Neural cell (in vitro differentiated cells): ENCODE results near the gene CDCA5. TPM values are rescaled to one million over a fixed set of nuclear protein-coding genes. Genes with fewer than 3 reads are reported as not detected.

ENCODE experiments used
- H2AFZ ChIP-seq: fragments of 200-600, 300-800 bp; sonication (generic), shearing (Covaris generic); 2 replicates; pipeline ENCODE4 v1.6.0; 2014; ENCODE audit warnings: low read depth, mild to moderate bottlenecking, antibody characterized with exemption, low read length, moderate library complexity
- H3F3A ChIP-seq: fragments of 200-600 bp; shearing (Covaris generic); 2 replicates; pipeline ENCODE4 v1.6.1; 2016; ENCODE audit warnings: mild to moderate bottlenecking, moderate library complexity, mixed read lengths, antibody characterized with exemption, low read length; ENCODE audit not compliant: insufficient read depth, poor library complexity, severe bottlenecking
- H3K27ac ChIP-seq: fragments of 200-600, 300-800 bp; sonication (generic), shearing (Covaris generic); 2 replicates; pipeline ENCODE4 v1.5.1; 2014; ENCODE audit warnings: mild to moderate bottlenecking, low read length, moderate library complexity
- H3K27me3 ChIP-seq: fragments of 300-800, 200-600 bp; sonication (generic), shearing (Covaris generic); 2 replicates; pipeline ENCODE4 v1.6.0; 2014; ENCODE audit warnings: mild to moderate bottlenecking, low read depth, low read length, moderate library complexity; ENCODE audit not compliant: insufficient read depth
- H3K36me3 ChIP-seq: fragments of 300-800, 200-600 bp; sonication (generic), shearing (Covaris generic); 2 replicates; pipeline ENCODE4 v1.5.1; 2014; ENCODE audit warnings: mild to moderate bottlenecking, antibody characterized with exemption, low read length, moderate library complexity; ENCODE audit not compliant: insufficient read depth
- H3K4me2 ChIP-seq: fragments of 300-800, 200-600 bp; sonication (generic), shearing (Covaris generic); 2 replicates; pipeline ENCODE4 v1.6.0; 2014; ENCODE audit warnings: mild to moderate bottlenecking, low read length
- H3K4me3 ChIP-seq: fragments of 300-800, 200-600 bp; sonication (generic), shearing (Covaris generic); 2 replicates; pipeline ENCODE4 v1.5.1; 2014; ENCODE audit warnings: mild to moderate bottlenecking, low read length, moderate library complexity
- H3K79me2 ChIP-seq: fragments of 200-600 bp; shearing (Covaris generic); replicated peaks from 2 replicates; pipeline ENCODE4 v1.6.0; 2014; ENCODE audit warnings: mild to moderate bottlenecking, low read length, moderate library complexity; ENCODE audit not compliant: insufficient read depth
- H3K9ac ChIP-seq: fragments of 300-800, 200-600 bp; sonication (generic), shearing (Covaris generic); 2 replicates; pipeline ENCODE4 v1.6.1; 2016; ENCODE audit warnings: mild to moderate bottlenecking, low read length, mixed read lengths
- H3K9me2 ChIP-seq: fragments of 200-600 bp; shearing (Covaris generic); 2 replicates; pipeline ENCODE4 v1.6.1; 2016; ENCODE audit warnings: mild to moderate bottlenecking, low read length, mixed read lengths; ENCODE audit not compliant: insufficient read depth
- H3K9me3 ChIP-seq: fragments of 200-600, 300-800 bp; sonication (generic), shearing (Covaris generic); 2 replicates; pipeline ENCODE4 v1.6.1; 2016; ENCODE audit warnings: mild to moderate bottlenecking, mixed run types, low read length, moderate library complexity, mixed read lengths
- H4K20me1 ChIP-seq: fragments of 200-600 bp; shearing (Covaris generic); 2 replicates; pipeline ENCODE4 v1.6.1; 2016; ENCODE audit warnings: mild to moderate bottlenecking, mixed run types; ENCODE audit not compliant: insufficient read depth
- CTCF ChIP-seq: fragments of 450-650 bp; IDR thresholded peaks from 2 replicates; pipeline ENCODE4 v1.5.1; 2014; ENCODE audit warnings: antibody characterized with exemption, mild to moderate bottlenecking, moderate library complexity; ENCODE audit not compliant: poor library complexity, severe bottlenecking
- EP300 ChIP-seq: fragments of 450-650 bp; conservative IDR thresholded peaks from 2 replicates; pipeline ENCODE4 v1.6.1; 2014; ENCODE audit warnings: antibody characterized with exemption, mild to moderate bottlenecking, moderate library complexity; ENCODE audit not compliant: poor library complexity, severe bottlenecking
- EZH2 ChIP-seq: fragments of 200-600, 300-800 bp; shearing (Covaris generic), sonication (generic); IDR thresholded peaks from 2 replicates; pipeline ENCODE4 v1.6.1; 2014; ENCODE audit warnings: antibody characterized with exemption, low read length, borderline replicate concordance, mild to moderate bottlenecking; ENCODE audit not compliant: insufficient read depth, poor library complexity, severe bottlenecking
- MXI1 ChIP-seq: fragments of 450-650 bp; conservative IDR thresholded peaks from 2 replicates; pipeline ENCODE4 v1.6.1; 2014; ENCODE audit warnings: antibody characterized with exemption, mild to moderate bottlenecking; ENCODE audit not compliant: poor library complexity, severe bottlenecking
- POLR2AphosphoS5 ChIP-seq: IDR thresholded peaks from 2 replicates; pipeline ENCODE4 v1.6.1; 2012
- RAD21 ChIP-seq: fragments of 450-650 bp; conservative IDR thresholded peaks from 2 replicates; pipeline ENCODE4 v1.6.1; 2014; ENCODE audit warnings: antibody characterized with exemption, mild to moderate bottlenecking, moderate library complexity
- REST ChIP-seq: IDR thresholded peaks from 2 replicates; pipeline ENCODE4 v1.6.1; 2012; ENCODE audit warnings: borderline replicate concordance
- SMC3 ChIP-seq: fragments of 450-650 bp; conservative IDR thresholded peaks from 2 replicates; pipeline ENCODE4 v1.6.1; 2014; ENCODE audit warnings: antibody characterized with exemption, mild to moderate bottlenecking, moderate library complexity; ENCODE audit not compliant: poor library complexity
- TAF1 ChIP-seq: IDR thresholded peaks from 2 replicates; pipeline ENCODE4 v1.6.1; 2012; ENCODE audit warnings: low read depth
- polyA plus RNA-seq: library from polyadenylated mRNA; depleted of rRNA; stranded (reverse); fragments of >200 nt; gene quantifications from 2 replicates; pipeline ENCODE4 v1.2.3, GENCODE V29; 2014

CDCA5 gene
- polyA plus RNA-seq, 1 donor from 2014 or later, result 2.3 TPM

- H3K9ac ChIP-seq, result no peak overlapping the region
- no peaks in the 10 kb centered on the region for H3K27me3 ChIP-seq
- H3K9me3 ChIP-seq, result no peaks in the 10 kb centered on the region
- peak overlapping the region; percentile 100 for H3K4me3 ChIP-seq
- H3K36me3 ChIP-seq, result no peaks in the 10 kb centered on the region
- H2AFZ ChIP-seq, result no peak overlapping the region
- H3F3A ChIP-seq, result peaks cover 5% of the 10 kb centered on the region
- H3K27ac ChIP-seq, result no peak overlapping the region
- no peak for TF ChIP-seq EP300
- no peak for TF ChIP-seq EZH2
- no peak for TF ChIP-seq CTCF
- no peak for TF ChIP-seq RAD21
- no peak for TF ChIP-seq TAF1
- TF ChIP-seq POLR2AphosphoS5, result no peak
- TF ChIP-seq MXI1, result no peak
- no peak for TF ChIP-seq REST
- no peak for TF ChIP-seq SMC3
- no peaks in the 10 kb centered on the region for H3K9me2 ChIP-seq
- peaks cover 16% of the 10 kb centered on the region for H3K79me2 ChIP-seq
- H4K20me1 ChIP-seq, result no peaks in the 10 kb centered on the region
- H3K4me2 ChIP-seq, result no peak overlapping the region
Measured at GRCh38 chr11:65132238-65132987, 48.6 kb upstream of the CDCA5 start.

GRCh38 chr11:65131895-65132237, 48.0 kb upstream of the CDCA5 start:
- TF ChIP-seq REST (no peak), MXI1 (no peak), POLR2AphosphoS5 (no peak), TAF1 (no peak), EZH2 (no peak), SMC3 (no peak)
- Histone ChIP-seq H4K20me1 (no peaks in the 10 kb centered on the region), H3K27me3 (no peaks in the 10 kb centered on the region), H3K36me3 (no peaks in the 10 kb centered on the region), H3K9ac (no peak overlapping the region), H3K4me2 (no peak overlapping the region), H2AFZ (no peak overlapping the region), H3K27ac (no peak overlapping the region), H3K9me2 (no peaks in the 10 kb centered on the region), H3K4me3 (no peak overlapping the region), H3K9me3 (no peaks in the 10 kb centered on the region), H3K79me2 (peaks cover 16% of the 10 kb centered on the region), H3F3A (peaks cover 5% of the 10 kb centered on the region)
